Measurements from ENCODE around the gene CACNA1A.

CACNA1A gene

DNA sequence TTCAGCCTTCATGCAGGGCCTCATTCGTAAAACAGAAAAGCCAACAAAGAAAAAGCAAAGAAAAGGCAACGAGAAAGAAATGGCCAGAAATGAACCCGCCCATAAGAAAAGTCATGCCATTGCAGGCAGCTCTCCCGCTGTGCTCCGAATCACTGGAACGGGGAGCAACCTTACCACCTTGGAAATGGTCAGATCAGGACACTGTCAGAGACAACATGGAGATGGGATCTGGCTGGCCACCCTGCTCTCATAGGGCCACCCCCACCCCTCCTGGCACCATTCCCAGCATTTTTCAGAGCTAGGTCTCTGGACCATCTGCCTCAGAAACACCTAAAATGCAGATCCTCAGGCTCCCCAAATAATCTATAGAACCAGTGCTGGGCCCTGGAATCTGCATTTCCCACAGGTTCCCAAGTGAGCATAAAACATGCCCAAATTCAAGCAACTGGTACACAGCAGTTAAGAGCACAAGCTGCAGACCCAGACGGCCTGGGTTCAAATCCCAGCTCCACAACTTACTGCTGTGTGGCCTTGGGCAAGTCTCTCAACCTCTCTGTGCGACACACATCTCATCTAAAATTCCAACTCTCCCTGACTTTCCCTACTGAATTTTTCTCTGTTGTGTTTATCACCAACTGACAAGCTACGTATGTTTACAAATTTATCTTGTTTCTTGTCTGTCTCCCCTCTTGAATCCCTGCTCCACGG, 204.5 kb downstream of the CACNA1A start:
- DNase-seq, result no peak

- no peak for DNase-seq
These were observed 205.8 kb downstream of the CACNA1A start for GRCh38 chr19:13300421-13301030.

- DNase-seq, result no peak
These were observed 206.4 kb downstream of the CACNA1A start for GRCh38 chr19:13299838-13300237.

GRCh38 chr19:13298565-13299481, 207.5 kb downstream of the CACNA1A start:
- DNase-seq, result no peak

GRCh38 chr19:13297023-13297422, 209.3 kb downstream of the CACNA1A start:
- DNase-seq, result no peak

DNA sequence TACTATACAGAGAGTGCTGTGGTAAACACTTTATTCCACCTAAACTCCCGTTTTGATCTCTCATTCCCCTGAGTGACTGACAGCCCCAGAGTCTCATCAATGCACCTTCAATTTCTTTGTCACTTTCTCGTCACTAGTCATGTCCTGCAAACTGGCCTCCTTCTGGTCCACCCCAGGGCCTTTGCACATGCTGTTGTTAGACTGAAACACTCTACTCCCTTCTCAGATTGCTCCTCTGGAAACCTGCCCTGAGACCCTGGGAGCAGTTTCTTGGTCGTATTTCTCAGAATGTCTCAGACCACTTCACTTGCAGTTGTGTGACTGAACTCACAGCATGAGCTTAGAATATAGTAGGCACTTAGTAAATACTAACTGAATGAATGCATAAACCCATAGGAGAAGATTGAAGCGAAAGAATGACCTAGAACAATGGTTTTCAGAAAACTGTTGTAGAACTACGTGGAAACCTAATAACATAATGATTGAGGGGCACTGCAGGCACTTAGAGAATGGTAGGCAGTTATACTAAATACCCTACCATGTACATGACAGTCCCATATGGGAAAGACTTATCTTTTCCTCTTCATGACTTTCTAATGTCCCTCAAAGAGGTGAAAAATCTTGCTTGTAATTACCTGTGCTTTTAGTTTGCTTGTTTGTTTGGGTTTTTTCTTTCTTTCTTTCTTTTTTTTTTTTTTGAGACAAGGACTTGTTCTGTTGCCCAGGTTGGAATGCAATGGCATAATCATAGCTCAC, 211.3 kb downstream of the CACNA1A start:
- DNase-seq, result no peak

- no peak for DNase-seq
These were observed 214.4 kb downstream of the CACNA1A start for GRCh38 chr19:13291913-13292312.

DNA sequence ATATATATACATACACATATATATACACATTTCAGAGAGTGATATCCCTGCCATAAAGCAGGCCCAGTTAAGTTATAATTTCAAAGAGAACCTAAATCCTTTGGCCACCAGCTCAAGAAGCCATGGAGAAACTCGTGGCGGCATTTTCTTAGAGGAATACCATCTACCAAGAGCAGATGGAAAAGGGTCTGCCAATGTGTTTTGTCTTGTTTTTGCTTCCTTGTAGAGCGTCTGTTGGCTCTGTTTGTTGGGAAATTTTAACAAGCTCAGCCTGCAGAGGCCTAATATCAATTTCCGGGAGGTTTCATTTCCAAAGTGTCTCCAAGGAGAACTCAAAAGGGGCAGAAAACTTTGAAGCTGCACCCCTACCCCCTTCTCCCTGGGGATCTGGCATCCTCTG, 215.5 kb downstream of the CACNA1A start:
- DNase-seq, result no peak

- no peak for DNase-seq
These were observed 217.0 kb downstream of the CACNA1A start for GRCh38 chr19:13289295-13289694.

DNA sequence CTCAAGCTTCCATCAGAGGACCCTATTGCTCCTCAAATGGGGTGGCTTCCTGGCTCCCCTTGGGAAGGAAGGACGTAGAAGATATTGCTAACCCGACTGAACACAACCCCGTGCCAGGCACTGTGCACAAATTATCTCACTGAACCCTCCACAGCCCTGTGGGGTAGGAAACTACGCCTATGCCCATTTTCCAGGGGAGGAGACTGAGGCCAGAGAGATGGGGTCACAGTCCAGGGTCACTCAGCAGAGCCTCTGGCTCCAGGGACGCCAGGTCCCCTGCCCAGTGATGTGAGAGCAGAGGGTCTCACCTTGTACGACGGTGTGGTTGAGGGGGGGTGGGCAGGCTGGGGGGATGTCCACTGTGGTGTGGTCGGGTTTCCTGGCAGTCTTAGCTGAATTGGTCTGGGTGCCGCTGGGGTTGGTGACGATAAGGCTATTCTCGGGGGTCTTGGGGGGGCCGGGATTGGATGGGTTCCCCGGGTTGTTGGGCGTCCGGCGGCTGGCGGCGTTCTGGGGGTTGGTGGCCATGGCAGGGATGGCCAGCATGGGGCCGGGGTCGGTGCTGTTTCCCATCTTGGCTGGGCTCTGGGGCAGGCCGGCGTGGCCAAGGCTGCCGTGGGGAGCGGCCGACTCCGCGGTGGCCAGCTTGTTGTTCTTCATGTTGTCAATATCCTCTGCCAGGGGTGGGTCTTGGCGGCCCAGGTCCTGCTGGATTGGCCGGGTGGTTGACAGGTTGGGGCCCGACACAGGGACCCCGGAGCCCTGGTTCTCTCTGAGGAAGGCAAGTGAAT, 219.9 kb downstream of the CACNA1A start:
- DNase-seq, result no peak

GRCh38 chr19:13284929-13285928, 221.1 kb downstream of the CACNA1A start:
- DNase-seq, result no peak

DNA sequence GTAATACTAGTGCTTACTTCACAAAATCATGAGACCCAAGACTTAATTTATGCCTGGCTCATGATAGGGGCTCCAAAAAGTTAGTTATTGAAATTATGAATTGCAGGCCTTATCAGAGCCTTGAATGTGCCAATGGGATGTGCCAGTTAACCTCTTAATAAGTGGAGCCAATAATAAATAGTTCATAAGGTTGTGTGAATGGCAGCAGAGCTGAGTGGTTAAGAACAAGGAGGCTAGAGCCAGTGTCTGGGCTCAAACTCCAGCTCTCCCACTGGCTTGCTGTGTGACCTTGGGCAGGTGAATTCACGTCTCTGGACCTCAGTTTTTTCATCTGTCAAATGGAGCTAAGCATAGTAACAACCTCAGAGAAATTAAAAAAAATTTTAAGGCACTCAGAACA, 222.4 kb downstream of the CACNA1A start:
- DNase-seq, result no peak

DNA sequence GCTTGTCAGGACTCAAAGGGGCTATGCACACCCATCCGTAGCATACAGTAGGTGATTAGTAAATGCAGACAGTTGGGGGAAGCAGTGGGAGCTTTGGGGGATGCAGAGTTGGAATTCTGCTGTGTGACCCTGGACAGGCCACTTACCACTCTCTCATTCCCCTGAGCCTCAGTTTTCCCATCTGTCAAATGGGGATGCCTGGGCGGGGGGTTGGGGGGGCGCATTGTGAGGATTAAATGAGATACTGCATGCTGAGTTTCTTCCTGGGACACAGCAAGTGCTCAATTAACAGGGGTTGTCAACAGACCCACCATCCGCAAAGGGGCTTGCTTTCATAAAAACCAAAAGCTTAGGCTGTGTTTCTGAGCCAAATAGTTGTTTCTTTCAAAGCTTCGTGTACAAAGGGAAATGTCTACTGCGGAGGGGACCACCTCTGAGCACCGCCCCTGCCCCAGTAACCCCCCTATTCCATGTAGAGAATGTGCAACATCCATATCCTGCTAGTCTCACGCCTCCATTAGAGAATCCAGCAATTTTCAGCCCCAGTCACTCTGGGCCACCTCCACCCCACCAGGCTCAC, 223.7 kb downstream of the CACNA1A start:
- DNase-seq, result no peak

GRCh38 chr19:13281567-13282291, 224.6 kb downstream of the CACNA1A start:
- DNase-seq, result no peak

- peak; percentile 64 for DNase-seq
These were observed 229.0 kb downstream of the CACNA1A start for GRCh38 chr19:13277104-13277809.

- DNase-seq, result no peak
These were observed 231.1 kb downstream of the CACNA1A start for GRCh38 chr19:13275016-13275722.

GRCh38 chr19:13270514-13271105, 235.7 kb downstream of the CACNA1A start:
- DNase-seq, result no peak

GRCh38 chr19:13269348-13269747, 236.9 kb downstream of the CACNA1A start:
- DNase-seq, result no peak
